NCI-H226 (cell line): ENCODE results near the gene TRPC4AP.
A peak's percentile ranks its signal among the peaks of the same experiment; 100 is the strongest.

Experiments
- DNase-seq: peaks from one replicate; pipeline ENCODE4 v3.0.0-alpha.2; 2015

The TRPC4AP gene

DNA sequence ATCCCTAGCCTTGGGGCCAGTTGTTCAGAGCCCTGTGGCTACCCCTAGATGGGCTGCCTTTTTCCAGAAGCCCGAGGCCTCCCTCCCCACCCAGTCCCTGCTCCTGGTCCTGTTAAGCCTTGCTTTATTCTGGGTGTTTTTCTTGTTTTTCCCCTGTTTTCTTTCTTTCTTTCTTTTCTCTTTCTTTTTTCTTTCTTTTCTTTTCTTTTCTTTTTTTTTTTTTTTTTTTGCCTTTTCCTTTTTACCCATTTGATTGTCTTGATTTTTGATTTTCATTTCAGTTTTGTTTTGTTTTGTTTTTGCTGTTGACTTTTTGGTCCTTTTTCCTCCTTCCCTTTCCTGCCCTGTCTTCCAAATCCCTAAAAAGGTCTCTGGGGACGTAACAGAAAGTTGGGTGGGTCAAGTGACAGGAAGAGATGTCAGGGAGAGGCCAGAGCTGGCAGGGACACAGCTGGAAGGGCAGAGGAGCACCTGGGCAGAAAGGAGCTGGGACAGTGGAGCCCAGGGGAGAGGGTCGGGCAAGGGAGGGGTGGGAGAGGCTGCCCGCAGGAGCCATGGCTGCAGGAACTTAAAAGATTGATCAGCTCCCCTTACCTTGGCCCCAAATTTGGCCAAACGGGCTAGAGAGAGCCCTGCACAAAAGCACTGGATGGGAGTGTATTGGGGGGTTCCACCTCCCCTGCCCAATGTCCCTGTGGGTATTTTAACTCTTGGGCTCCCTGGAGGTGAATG, 109.4 kb downstream of the TRPC4AP start:
- no peak for DNase-seq

DNA sequence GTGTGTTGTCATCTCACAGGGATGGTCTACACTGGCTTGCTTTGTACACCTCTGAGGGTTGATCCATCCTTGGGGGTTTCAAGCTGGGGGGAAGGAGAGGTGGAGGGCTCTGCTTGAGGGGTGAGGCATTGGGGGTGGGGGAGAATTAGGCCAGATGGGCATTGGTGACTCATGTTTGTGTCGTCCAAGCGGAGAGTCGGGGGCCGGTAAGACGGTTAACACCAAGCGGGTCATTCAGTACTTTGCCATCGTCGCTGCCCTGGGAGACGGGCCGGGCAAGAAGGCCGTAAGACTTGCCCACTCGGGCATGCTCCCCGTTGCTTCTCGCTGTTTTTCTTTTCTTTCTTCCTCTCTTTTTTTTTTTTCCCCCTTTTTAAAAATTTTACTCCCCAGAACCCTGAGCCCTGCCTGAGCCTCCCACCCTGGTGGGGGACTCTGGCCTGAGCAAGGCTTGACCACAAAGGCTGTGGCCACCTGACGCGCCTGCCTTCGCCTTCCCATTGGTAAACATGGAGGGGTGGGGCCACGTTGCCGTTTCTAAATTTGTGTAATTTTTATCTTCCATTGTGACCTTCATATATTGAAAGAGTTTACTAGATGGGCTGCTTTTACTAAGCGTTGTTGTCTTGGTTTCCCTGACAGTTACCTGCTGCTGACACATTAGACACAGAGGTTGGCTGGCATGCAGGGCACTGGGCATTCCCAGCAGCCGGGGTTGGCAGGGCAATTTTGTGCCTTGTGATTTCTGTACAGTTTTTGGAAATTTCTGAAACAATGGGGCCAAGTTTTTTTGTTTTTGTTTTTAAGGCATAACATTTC, 110.1 kb downstream of the TRPC4AP start:
- no peak for DNase-seq

DNA sequence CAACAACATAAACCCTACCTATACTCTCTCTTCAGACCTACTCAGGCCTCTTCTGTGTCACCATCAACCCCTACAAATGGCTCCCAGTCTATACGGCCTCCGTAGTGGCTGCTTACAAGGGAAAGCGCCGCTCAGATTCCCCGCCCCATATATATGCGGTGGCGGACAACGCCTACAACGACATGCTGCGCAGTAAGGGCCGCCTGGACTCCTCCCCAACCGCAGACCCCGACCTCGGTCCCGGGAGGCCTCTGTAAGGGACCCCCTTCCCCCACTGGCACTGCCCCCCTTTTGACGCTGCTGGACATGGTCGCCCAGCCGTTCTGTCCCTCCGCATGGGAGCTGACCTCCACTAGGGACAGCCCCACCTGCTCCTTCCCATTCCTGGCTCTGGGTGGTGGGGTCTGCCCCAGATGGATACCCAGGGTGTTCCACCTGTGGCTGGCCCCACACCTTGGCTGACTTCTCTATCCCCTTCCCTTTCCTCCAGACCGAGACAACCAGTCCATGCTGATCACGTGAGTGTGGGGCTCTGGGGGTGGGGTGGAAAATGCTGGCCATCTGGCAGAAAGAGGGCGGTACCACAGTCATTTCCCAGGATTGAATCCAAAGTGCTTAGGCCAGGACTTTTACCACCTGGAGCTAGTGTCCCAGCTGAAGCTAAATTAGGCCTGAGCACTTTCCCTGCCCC, 111.9 kb downstream of the TRPC4AP start:
- no peak for DNase-seq

DNA sequence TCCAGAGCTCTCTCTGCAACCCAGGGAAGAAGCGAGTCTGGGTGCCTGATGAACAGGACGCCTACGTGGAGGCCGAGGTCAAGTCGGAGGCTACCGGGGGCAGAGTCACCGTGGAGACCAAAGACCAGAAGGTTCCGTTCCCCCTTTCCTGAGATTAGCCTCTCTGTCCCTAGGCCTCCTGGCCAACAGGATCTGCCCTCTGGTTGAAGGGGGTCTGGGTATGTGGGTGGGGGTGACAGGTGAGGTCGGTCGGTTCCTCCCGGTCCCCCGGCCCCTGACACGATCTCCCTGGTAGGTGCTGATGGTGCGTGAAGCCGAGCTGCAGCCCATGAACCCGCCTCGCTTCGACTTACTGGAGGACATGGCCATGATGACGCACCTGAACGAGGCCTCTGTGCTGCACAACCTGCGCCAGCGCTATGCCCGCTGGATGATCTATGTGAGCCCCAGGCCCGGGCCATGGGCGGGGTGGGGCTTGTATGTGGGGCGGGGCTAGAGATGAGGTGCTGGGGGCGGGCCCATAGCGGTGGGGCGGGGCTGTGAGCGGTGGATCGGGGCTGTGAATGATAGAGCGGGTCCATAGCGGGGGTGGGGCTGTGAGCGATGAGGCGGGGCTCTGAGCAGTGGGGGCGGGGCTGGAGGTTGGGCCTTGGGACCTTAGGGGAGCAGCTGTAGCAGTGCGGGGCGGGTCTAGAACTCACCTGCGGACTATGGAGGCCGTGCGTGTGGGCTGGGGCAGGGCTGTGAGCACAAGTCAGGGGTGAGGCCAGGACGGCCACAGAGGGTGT, 113.0 kb downstream of the TRPC4AP start:
- no peak for DNase-seq

DNA sequence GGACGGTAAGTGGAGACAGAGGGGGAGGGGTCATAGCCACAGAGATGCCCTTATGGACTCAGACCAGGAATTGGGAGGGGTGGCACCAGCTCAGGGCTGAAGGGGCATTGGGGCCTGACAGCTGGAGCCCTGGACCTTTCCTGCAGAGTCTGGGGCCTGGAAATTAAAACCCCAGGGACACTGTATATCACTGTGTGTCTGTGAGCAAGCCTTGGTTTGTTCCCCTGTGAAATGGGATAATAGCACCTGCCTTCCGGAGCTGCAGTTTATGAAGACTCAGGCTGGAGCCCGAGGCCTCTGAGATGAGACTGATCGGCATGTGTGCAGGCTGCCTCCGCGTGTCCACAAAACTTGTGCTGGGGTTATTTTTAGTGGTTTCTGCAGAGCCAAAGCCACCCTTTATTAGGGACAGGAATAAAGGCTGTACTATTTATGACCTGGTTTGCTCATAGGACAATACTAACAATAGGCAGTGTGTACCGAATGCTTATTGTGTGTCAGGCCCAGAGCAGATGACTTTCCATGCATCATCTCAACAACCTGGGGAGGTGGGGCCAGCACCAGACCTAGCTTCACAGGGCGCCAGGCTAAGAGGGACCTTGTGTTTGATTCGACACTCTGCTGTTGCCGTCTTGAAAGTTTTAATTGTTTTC, 114.4 kb downstream of the TRPC4AP start:
- DNase-seq = no peak

DNA sequence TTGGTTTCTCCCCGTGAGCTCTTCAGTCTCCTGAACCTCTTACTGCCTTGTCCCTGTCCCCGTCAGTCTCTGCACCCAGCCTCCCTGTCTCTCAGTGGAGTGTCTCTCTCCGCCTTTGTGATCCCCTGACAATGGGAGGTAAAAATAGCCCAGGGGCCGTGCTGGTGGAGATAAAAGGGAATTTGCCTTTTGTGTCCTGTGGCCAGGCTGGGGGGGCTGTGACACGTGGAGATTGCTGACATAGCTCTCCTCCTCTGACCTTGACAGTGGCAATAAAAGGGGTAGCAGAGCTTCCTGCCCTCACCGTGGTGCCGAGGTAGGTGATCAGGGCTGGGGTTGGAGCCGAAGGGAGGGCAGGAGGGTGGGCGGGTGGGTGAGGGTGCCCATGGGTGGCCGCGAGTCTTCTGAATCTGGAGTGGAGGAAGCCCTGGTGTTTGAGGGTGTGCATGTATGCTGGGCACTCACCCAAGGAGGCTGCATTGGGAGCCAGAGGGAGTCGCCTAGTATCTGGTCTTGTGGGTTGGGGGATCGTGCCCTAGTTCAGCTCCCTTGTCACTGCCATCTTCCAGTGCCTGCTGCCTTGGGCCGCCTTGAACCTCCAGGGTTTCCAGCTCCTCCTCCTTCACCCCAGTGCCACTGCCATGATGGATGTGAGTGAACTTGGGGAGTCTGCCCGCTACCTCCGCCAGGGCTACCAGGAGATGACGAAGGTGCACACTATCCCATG, 115.1 kb downstream of the TRPC4AP start:
- DNase-seq = no peak

DNA sequence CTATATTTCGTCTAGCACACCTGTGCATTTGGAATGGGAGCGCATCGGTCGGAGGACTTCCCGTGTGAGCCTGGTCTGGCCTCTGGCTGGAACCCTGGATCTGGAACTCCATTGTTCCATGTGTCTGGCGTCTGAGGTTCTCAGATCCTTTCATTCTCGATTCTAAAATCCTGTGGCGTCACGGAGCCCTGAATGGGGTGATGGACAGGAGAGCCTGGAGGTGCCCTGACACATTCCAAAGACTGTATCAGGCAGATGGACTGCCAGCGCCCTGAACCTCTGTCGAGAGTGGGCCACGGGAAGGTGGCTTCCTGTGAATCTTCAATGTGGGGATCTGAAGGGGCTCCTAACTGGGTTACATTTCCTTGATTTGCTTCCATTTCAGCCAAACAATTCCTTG, 116.3 kb downstream of the TRPC4AP start:
- no peak for DNase-seq

DNA sequence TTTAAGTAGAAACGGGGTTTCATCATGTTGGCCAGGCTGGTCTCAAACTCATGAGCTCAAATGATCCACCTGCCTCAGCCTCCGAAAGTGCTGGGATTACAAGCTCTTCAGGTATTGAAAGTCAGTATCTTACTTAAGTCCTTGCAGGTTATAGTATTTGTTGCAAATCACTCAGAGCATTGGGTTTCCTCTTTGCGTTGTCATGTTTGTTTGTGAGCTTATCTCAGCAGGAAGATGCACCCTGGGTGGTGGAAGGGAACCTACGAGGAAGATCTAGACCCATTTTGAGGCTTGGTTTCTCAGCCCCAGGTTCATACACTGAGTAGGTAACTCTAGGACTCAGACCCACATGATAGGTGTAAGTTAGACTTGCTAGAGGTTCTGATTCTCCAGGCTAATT, 118.4 kb downstream of the TRPC4AP start:
- no peak for DNase-seq

DNA sequence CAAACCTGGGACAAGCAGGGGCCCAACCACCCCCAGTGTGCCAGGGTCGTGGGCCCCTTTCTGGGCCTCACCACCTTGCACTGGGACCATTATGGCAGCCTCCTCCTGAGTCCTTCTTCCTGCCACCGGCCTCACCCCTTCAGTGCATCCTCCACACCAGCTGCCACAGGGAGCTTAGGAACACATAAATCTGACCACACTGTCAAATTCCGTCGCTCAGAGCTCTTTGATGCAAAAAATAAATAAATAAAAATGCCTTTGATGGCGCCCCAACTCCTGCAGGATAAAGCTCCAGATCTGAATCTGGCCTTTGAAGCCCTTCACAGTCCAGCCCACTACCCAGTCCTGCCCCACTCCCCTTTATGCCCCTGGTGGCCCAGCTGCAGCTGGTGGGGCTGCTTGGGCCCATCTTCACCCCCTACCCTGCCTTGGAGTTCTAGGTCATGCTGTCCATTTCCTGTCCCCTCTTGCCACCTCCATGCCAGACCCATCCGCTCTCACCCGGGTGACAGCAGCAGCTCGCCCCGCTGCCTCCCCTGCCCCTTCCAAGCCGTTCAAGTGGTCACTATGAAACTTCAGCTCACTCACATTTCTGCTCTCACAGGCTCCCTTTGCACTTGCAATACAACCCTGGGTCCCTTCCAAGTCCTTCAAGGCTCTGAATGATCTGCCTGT, 120.9 kb downstream of the TRPC4AP start:
- DNase-seq = no peak

DNA sequence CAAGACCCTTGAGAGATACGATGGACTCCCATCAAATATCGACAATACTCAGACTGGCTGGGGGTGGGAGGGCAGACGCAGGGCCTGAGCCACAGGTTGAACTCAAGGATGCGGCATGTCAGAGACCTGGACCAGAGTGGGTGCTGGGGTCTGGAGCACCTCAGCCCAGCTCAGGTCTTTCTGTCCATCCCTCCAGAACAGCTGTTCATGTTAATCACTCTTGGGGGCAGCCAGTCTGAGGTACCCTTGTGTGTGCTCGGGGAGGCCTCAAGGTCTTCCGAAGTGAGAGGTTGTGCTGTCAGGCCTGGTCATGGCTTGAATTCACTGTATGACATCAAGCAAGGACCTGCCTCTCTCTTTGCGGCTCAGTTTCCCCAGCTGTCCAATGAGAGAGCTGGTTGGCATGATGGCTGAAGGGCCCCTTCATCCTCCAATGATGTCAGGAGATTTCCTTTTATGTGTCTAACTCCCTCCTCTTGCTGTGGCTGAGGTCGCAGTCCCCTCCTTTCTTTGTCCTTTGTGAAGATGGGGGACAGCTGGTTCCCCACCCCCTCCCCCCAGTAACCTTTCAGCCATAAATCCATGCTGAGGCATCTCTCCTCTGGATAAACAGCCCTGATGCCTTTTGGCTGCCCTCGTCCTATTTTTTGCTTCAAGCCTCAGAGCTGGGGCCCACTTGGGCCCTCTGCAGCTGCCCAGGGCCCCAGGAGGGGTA, 121.6 kb downstream of the TRPC4AP start:
- no peak for DNase-seq

DNA sequence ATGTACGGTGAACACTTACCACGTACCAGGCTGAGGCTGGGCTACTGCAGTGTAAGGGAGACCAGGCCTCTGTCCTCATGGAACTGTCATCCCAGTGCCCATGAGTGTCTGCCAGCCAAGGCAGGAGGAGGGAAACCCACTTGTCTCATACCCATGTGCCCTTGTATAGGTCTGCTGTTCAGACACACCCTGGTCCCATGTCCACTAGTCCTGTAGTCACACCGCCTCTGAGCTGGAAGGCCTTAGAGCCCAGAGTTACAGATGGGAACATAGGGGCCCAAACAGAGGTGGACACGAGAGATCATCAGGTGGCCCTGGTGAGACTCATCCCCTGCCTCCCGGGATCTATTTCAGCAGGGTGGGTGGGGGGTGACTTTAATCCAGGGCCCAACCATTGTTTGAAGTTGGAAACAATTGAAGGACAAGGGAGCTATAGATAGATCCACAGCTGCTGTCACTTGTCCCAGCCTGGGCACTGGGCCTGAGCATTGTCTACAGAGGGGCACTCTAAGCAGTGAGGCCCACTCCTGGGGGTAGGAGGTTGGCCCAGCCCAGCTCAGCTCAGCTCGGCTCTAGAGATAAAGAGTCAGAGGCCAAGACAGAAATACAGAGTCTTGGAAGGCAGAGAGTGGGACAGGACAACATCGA, 122.3 kb downstream of the TRPC4AP start:
- DNase-seq = no peak

DNA sequence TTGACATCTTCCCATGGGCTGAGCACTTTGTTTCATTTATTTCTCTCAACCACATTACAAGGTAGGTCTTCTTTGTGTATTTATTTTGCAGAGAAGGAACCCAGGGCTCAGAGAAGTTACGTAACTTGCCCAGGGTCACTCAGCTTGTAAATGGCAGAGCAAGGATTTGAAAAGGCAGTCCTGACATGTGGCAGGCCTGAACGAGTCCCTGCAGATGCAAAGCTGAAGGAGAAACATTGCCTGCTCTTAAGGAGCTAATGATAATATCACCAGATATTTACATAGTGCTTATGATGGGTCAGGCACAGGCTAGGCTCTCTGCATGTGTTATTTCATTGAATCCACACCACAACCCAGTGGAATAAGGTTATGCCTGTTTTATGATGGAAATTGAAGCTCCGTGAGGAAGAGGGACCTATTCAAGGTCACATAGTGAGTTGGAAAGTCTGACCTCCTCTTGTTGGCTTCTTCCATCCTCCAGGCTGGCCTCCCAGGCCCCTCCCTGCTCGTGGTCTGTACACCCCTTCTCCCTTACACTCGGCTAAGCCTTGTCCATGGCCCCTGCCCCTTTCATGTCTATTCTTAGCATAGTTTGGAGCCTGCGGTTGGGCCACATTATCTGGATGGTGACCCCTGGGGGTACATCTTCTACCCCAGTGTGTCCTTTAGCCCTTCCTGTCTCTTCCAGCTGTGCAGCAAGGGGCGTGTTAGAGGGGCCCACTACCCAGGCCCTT, 124.4 kb downstream of the TRPC4AP start:
- DNase-seq = no peak

DNA sequence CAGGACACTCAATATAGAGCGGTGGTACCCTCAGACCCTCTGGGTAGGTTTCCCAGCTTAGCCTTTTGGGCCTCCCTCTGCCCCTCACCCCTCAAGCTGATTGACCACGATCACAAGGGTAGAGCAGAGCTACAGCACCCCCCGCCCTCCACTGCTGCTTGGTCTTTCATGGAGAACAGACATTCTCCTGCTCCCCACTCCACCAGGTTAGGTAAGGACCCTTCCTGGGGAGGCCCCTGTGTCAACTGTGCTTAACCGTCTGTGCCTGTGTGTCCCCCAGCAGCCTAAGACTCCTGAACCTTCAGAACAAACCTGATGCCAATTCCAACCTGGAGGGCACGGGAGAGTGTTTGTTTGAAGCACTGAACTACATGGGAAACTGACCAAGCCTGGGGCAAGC, 125.2 kb downstream of the TRPC4AP start:
- DNase-seq = no peak

DNA sequence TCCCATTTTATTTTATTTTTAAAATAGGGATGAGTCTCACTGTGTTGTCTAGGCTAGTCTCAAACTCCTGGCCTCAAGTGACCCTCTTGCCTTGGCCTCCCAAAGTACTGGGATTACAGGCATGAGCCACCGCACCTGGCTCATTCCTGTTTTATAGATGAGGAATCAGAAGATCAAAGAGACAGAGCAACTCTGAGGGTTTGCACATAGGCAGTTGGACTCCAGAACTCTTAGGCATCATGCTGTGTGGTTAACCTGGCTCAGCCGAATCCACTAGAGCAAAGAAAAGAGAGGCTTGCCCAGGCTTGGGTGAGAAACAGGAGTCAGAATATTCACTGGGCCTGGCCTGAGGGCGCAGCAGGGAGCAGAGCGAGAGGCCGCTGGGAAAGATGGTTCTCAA, 127.6 kb downstream of the TRPC4AP start:
- no peak for DNase-seq

DNA sequence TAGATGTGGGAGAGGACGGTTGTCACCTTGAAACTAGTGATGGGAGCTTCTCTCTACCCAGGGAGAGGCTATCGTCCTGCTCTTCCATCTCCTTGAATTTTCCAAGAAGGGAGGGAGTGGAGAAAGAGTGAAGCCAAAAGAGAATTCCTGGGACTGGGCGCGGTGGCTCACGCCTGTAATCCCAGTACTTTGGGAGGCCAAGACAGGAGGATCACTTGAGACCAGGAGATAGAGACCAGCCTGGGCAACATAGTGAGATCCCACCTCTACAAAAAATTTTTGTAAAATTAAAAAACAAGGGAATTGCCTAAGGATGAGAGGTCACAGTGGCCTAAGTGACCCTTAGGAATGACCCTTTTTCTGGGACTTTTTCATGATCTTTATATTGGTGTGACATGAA, 128.1 kb downstream of the TRPC4AP start:
- no peak for DNase-seq

DNA sequence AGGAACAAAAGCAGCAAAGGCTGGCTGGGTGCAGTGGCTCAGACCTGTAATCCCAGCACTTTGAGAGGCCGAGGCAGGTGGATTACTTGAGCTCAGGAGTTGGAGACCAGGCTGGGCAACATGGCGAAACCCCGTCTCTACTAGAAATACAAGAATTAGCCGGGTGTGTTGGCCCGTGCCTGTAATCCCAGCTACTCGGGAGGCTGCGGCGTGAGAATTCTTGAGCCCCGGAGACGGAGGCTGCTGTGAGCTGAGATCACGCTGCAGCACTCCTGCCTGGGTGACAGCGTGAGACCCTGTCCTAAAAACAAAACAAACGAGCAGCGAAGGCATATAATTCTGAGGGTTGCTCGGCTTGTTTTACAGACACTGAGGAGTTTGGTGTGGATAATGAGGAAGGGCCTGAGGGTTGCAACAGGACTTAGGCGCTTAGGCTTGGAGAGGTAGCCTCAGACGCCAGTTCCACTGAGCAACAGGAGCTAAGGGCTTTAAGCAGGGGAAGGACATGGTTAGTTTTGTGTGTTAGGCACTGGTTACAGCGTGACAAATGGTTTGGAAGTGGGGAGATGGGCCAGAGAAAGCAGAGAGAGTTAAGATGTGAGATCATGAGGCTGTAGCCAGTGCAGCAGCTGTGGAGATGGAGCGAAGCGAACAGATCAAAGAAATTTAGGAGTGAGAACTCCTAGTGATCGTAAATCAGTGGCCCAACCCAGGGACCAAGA, 135.7 kb downstream of the TRPC4AP start:
- no peak for DNase-seq

DNA sequence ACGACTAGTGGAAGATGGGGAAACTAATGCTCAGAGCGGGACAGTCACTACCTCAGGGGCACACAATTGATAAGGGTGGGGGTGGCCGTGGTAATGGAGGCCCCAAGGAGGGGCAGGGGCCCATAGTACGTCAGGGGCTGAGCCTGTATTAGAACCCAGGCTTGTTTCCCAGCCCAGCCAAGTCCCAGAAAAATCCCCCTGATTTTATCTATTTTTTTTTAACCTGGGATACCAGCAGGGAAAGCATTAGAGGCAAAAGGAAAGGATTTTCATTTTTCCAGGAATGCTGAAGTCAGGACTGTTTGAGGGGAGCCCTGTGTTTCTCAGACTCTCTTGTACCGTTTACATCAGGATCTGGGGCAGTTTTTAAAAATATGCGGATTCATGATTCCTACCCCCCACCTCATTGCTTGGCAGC, 136.6 kb downstream of the TRPC4AP start:
- DNase-seq = no peak

DNA sequence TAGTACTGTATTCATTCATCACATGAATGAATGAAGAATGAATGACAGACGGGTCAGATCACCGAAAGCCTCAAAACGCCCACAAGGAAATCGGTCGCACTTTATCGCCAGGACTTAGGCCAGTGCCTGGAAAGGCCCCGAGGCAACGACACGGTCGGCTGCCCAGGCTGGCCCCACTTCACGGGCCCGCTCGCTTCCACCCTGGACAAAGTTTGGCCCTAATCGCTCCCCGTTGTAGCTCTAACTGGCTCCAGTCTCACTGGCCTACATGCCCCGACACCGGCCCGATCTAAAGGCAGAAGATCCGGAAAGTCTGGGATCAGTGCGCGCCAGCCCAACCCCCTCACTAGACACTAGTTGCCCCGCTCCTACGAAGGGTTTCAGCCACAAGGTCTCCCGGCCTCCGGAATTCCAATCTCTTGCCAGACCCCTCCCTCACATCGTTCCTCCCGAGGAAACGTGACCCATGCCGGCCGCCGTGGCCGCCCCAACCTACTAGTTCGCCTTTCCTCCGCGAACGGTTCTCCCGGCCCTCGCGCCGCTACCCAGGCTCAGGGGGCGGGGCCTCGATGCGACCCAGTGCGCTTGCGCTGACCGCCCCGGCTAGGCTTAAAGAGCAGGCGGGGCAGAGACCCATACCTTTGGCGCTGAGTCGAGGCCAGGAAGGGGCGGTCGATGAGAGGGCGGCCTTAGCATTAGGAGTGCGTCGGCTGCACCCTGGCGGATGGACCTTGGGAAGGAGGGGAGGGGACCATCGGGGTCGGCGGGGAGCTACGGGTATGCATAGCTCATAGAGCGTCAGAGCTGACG, 137.2 kb downstream of the TRPC4AP start, which contains the start of the genes GSS and MYH7B:
Gene GSS, minus strand, starts transcription at position 576 of the 810 bp plus-strand sequence. CDS start 3,954 bp downstream, outside the sequence.
Gene MYH7B, plus strand, starts transcription at position 638 of the 810 bp plus-strand sequence. CDS start 22,138 bp downstream, outside the sequence.
- DNase-seq = peak; percentile 96
